ENCODE measurements around the gene CCDC85B. TPM values are rescaled to one million over a fixed set of nuclear protein-coding genes. Genes with fewer than 3 reads are reported as not detected.

CCDC85B gene
- total RNA-seq, 2 donors from 2014 or later = 75.8 to 100 TPM

DNA sequence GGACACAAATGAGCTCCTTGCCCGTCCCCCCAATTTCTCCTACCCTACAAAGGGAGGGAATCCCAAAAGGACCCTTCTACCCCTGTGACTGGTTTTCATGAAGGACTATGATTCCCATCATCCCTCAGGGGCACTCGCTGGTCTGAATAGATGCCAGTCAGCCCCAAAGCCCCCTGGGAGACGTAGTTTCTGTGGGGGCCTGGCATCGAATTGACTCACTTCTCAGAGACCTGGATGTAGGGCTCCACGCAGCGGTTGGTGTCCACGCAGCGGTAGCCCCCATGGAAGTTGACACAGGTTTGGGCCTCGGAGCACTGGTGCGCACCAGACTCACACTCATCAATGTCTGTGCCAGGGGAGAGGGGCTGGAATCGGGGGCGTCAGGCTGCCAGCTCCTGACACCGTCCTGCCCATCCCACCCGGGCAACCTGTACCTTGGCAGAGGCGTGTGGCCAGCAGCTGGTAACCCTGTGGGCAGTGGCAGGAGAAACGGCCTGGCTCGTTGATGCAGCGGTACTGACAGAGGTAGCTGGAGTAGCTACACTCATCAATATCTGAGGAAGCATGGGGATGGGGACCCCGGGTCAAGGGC lies 22.3 kb upstream of the CCDC85B start:
- no peak for DNase-seq (ENCODE audit: low spot score)
- TF ChIP-seq, protein P1, sequence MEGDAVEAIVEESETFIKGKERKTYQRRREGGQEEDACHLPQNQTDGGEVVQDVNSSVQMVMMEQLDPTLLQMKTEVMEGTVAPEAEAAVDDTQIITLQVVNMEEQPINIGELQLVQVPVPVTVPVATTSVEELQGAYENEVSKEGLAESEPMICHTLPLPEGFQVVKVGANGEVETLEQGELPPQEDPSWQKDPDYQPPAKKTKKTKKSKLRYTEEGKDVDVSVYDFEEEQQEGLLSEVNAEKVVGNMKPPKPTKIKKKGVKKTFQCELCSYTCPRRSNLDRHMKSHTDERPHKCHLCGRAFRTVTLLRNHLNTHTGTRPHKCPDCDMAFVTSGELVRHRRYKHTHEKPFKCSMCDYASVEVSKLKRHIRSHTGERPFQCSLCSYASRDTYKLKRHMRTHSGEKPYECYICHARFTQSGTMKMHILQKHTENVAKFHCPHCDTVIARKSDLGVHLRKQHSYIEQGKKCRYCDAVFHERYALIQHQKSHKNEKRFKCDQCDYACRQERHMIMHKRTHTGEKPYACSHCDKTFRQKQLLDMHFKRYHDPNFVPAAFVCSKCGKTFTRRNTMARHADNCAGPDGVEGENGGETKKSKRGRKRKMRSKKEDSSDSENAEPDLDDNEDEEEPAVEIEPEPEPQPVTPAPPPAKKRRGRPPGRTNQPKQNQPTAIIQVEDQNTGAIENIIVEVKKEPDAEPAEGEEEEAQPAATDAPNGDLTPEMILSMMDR (IDR thresholded peaks at IDR 0.05) = no peak
- Histone ChIP-seq H3K27me3 (replicated peaks; ENCODE audit: insufficient read depth) (no peaks in the 10 kb centered on the region), H3K4me1 (ENCODE audit: control insufficient read depth in 1 of 2, low read depth in 2 of 2) (peaks cover 5 to 28% of the 10 kb centered on the region in 2 donors), H3K4me3 (no peak overlapping the region), H3K36me3 (peaks cover 57% of the 10 kb centered on the region), H3K9me3 (no peaks in the 10 kb centered on the region), H3K27ac (no peak overlapping the region)
- ATAC-seq (ENCODE audit: insufficient number of reproducible peaks, low FRiP score, low read depth) = no peak

GRCh38 chr11:65868907-65869306 lies 21.6 kb upstream of the CCDC85B start:
- TF ChIP-seq, protein P1 (IDR thresholded peaks at IDR 0.05) = no peak
- peak overlapping the region in 1 of 2 donors; percentile 47 for H3K27ac ChIP-seq
- no peaks in the 10 kb centered on the region for H3K9me3 ChIP-seq
- ATAC-seq (ENCODE audit: insufficient number of reproducible peaks, low FRiP score, low read depth) (no peak), DNase-seq (ENCODE audit: low spot score) (no peak)
- no peaks in the 10 kb centered on the region for H3K27me3 ChIP-seq (replicated peaks; ENCODE audit: insufficient read depth)
- no peak overlapping the region for H3K4me3 ChIP-seq
- H3K36me3 ChIP-seq = peaks cover 49% of the 10 kb centered on the region
- H3K4me1 ChIP-seq (ENCODE audit: control insufficient read depth in 1 of 2, low read depth in 2 of 2) = peaks cover 5 to 31% of the 10 kb centered on the region in 2 donors

DNA sequence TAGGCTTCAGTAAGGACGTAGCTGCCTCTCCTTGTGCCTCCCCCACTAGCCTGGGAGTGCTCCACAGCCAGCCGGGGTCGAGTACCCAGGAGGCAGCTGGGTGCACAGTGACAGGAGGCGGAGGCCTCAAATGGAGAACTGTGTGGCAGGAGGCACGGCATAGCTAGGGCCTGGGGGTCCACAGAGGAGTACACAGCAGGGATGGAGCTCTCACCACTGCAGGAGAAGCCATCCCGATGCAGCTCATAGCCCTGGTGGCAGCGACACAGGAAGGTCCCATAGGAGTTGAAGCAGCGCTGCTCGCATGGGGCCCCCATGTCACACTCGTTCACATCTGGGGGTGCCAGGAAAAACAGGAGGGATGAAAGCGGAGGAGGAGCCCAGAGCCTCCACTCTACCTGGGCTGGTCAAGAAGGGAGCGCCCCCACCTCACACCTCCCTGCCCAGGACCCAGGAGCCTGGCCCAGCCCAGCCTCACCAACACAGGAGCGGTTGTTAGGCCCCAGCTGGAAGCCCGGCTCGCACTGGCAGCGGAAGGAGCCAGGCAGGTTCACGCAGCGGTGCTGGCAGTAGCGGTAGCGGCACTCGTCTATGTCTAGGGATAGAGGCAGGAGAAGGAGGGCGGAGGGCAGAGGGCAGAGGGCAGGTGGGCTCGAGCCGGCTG lies 20.7 kb upstream of the CCDC85B start:
- Histone ChIP-seq H3K27me3 (replicated peaks; ENCODE audit: insufficient read depth) (no peaks in the 10 kb centered on the region), H3K4me1 (ENCODE audit: control insufficient read depth in 1 of 2, low read depth in 2 of 2) (peaks cover 5 to 34% of the 10 kb centered on the region in 2 donors), H3K27ac (peak overlapping the region in 1 of 2 donors; percentile 47), H3K4me3 (no peak overlapping the region), H3K9me3 (no peaks in the 10 kb centered on the region), H3K36me3 (peaks cover 40% of the 10 kb centered on the region)
- no peak for ATAC-seq (ENCODE audit: insufficient number of reproducible peaks, low FRiP score, low read depth)
- no peak for DNase-seq (ENCODE audit: low spot score)
- TF ChIP-seq, protein P1 (IDR thresholded peaks at IDR 0.05) = no peak

DNA sequence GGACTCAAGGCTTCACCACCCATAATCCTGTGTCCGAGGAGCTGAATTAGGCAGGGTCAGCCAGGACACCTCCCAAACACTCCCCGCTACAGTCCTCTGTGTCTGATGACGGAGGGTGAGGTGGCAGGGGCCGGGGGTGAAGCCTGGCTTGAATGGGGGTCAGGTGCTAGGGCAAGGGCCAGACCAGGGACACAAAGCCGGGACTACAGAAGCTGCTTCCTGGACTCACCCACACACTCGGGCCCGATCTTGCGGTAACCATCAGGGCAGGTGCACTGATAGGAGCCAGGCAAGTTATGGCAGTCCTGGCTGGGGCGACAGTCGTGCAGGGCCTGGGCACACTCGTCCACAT lies 20.2 kb upstream of the CCDC85B start:
- peaks cover 5 to 34% of the 10 kb centered on the region in 2 donors for H3K4me1 ChIP-seq (ENCODE audit: control insufficient read depth in 1 of 2, low read depth in 2 of 2)
- DNase-seq (ENCODE audit: low spot score) (no peak), ATAC-seq (ENCODE audit: insufficient number of reproducible peaks, low FRiP score, low read depth) (no peak)
- no peaks in the 10 kb centered on the region for H3K9me3 ChIP-seq
- no peak overlapping the region for H3K4me3 ChIP-seq
- TF ChIP-seq, protein P1 (IDR thresholded peaks at IDR 0.05) = no peak
- peaks cover 35% of the 10 kb centered on the region for H3K36me3 ChIP-seq
- H3K27me3 ChIP-seq (replicated peaks; ENCODE audit: insufficient read depth) = no peaks in the 10 kb centered on the region
- peak overlapping the region in 1 of 2 donors; percentile 12 for H3K27ac ChIP-seq

GRCh38 chr11:65870706-65871681 lies 19.5 kb upstream of the CCDC85B start:
- Histone ChIP-seq H3K4me1 (ENCODE audit: control insufficient read depth in 1 of 2, low read depth in 2 of 2) (peaks cover 5 to 34% of the 10 kb centered on the region in 2 donors), H3K9me3 (no peaks in the 10 kb centered on the region), H3K27me3 (replicated peaks; ENCODE audit: insufficient read depth) (no peaks in the 10 kb centered on the region), H3K36me3 (peaks cover 28% of the 10 kb centered on the region), H3K27ac (peak overlapping the region; percentile 93 to 97), H3K4me3 (peak overlapping the region; percentile 90)
- DNase-seq (ENCODE audit: low spot score) (no peak), ATAC-seq (ENCODE audit: insufficient number of reproducible peaks, low FRiP score, low read depth) (no peak)
- TF ChIP-seq, protein P1 (IDR thresholded peaks at IDR 0.05) = no peak

Measured in thoracic aorta (tissue), 2 donors.